K562 (cell line): ENCODE measurements around the gene OCA2. TPM values are rescaled to one million over a fixed set of nuclear protein-coding genes. Genes with fewer than 3 reads are reported as not detected.
A peak's percentile ranks its signal among the peaks of the same experiment; 100 is the strongest.

ENCODE experiments used
- BACH1 ChIP-seq: fragments of 200-800 bp; sonication (Bioruptor generic); IDR thresholded peaks from 2 replicates; pipeline ENCODE4 v1.6.1; 2016; ENCODE audit warnings: missing genetic modification characterization, missing compliant biosample characterization
- HEY1 ChIP-seq: fragments of 250-450 bp; sonication (Bioruptor Pico); IDR thresholded peaks from 2 replicates; pipeline ENCODE4 v1.5.0; 2020; ENCODE audit warnings: mild to moderate bottlenecking, moderate library complexity, borderline replicate concordance
- KAT2B ChIP-seq: IDR thresholded peaks from one replicate; pipeline ENCODE4 v1.6.1; 2012; ENCODE audit warnings: low read depth, mild to moderate bottlenecking, control low read depth, inconsistent platforms, low read length, moderate library complexity
- KDM2B ChIP-seq: fragments of 250-450 bp; sonication (Bioruptor Pico); IDR thresholded peaks from 2 replicates; pipeline ENCODE4 v1.8.0; 2021; ENCODE audit warnings: mild to moderate bottlenecking, moderate library complexity
- MCM2 ChIP-seq: fragments of 450-650 bp; IDR thresholded peaks from 2 replicates; pipeline ENCODE4 v1.6.1; 2017; ENCODE audit warnings: low read depth, mild to moderate bottlenecking
- NFE2L1 ChIP-seq: fragments of 450-650 bp; IDR thresholded peaks from 2 replicates; pipeline ENCODE4 v1.6.1; 2016; ENCODE audit warnings: missing genetic modification characterization, low read depth, mild to moderate bottlenecking, missing compliant biosample characterization, moderate library complexity, borderline replicate concordance
- POLR3G ChIP-seq: IDR thresholded peaks from 2 replicates; pipeline ENCODE4 v1.6.1; 2011; ENCODE audit not compliant: insufficient read length, insufficient replicate concordance; ENCODE audit errors: extremely low read depth
- RAD21 ChIP-seq, 2 experiments: fragments of 250-450 bp in 1 of 2; fragments of 450-650 bp in 1 of 2; sonication (Bioruptor Pico) in 1 of 2; formaldehyde crosslinking in 1 of 2; IDR thresholded peaks in 1 of 2; conservative IDR thresholded peaks in 1 of 2; 2 replicates each; pipeline versions ENCODE4 v1.4.0 to v1.8.0; 2020 to 2022; ENCODE audit warnings: mild to moderate bottlenecking in 2 of 2, moderate library complexity in 1 of 2
- TSC22D4 ChIP-seq: fragments of 450-650 bp; IDR thresholded peaks from 2 replicates; pipeline ENCODE4 v1.6.1; 2016; ENCODE audit warnings: missing genetic modification characterization, missing biosample characterization, control low read depth
- ZFP30 ChIP-seq: fragments of 250-450 bp; sonication (Bioruptor Pico); IDR thresholded peaks from 2 replicates; pipeline ENCODE4 v1.8.0; 2022; ENCODE audit warnings: moderate library complexity, mild to moderate bottlenecking, inconsistent platforms, borderline replicate concordance
- ZNF174 ChIP-seq: fragments of 250-450 bp; sonication (Bioruptor Pico); IDR thresholded peaks from 2 replicates; pipeline ENCODE4 v1.4.0; 2020; ENCODE audit warnings: mild to moderate bottlenecking
- ZNF175 ChIP-seq: fragments of 200-800 bp; sonication (Bioruptor generic); IDR thresholded peaks from 2 replicates; pipeline ENCODE4 v1.6.1; 2016; ENCODE audit warnings: low read depth, mild to moderate bottlenecking, missing genetic modification characterization, missing compliant biosample characterization
- polyA plus RNA-seq, 8 experiments: library from polyadenylated mRNA; depleted of rRNA in 4 of 8; stranded (reverse) in 5 of 8; unstranded in 3 of 8; fragments of >200 nt; fragmentation: Nextera tagmentation in 2 of 8; fragmentation: Illumina TruSeq in 1 of 8; extraction: Ambion mirVana in 2 of 8; extraction: Trizol in 1 of 8; gene quantifications; 2 replicates each; pipeline versions ENCODE4 v1.2.1 to v1.2.3, GENCODE V29; 2011 to 2014; ENCODE audit warnings: inconsistent platforms in 1 of 8, missing spikeins in 1 of 8
- total RNA-seq, 7 experiments: library from RNA; depleted of rRNA in 6 of 7; stranded (reverse); fragments of >200 nt in 6 of 7; fragmentation: Illumina TruSeq in 2 of 7; extraction: Trizol in 2 of 7; gene quantifications; 2 replicates each; pipeline versions ENCODE4 v1.2.1 to v1.2.3, GENCODE V29; 2011 to 2021; ENCODE audit warnings: low replicate concordance in 1 of 7
- TF ChIP-seq, protein P1 (sequence below), 3 experiments: IDR thresholded peaks in 2 of 3; conservative IDR thresholded peaks in 1 of 3; 2 replicates each; pipeline ENCODE4 v1.5.1; 2011 to 2012; ENCODE audit warnings: low read length in 3 of 3, mild to moderate bottlenecking in 3 of 3, control low read depth in 2 of 3, improper control_type of control experiment in 1 of 3, inconsistent platforms in 1 of 3, low read depth in 1 of 3, mixed read lengths in 1 of 3, moderate library complexity in 1 of 3; ENCODE audit not compliant: insufficient read depth in 2 of 3
- TF ChIP-seq, protein P2 (sequence below): fragments of 250-450 bp; sonication (Bioruptor Pico); IDR thresholded peaks from 2 replicates; pipeline ENCODE4 v1.4.0; 2020; ENCODE audit warnings: borderline replicate concordance

The OCA2 gene
- total and polyA plus RNA-seq, 9 of the 15 experiments (the other 6 are each of a cell fraction or from before 2014, with no cell fraction given): 0.07 to 0.59 (median 0.17) TPM; not detected in 1

DNA sequence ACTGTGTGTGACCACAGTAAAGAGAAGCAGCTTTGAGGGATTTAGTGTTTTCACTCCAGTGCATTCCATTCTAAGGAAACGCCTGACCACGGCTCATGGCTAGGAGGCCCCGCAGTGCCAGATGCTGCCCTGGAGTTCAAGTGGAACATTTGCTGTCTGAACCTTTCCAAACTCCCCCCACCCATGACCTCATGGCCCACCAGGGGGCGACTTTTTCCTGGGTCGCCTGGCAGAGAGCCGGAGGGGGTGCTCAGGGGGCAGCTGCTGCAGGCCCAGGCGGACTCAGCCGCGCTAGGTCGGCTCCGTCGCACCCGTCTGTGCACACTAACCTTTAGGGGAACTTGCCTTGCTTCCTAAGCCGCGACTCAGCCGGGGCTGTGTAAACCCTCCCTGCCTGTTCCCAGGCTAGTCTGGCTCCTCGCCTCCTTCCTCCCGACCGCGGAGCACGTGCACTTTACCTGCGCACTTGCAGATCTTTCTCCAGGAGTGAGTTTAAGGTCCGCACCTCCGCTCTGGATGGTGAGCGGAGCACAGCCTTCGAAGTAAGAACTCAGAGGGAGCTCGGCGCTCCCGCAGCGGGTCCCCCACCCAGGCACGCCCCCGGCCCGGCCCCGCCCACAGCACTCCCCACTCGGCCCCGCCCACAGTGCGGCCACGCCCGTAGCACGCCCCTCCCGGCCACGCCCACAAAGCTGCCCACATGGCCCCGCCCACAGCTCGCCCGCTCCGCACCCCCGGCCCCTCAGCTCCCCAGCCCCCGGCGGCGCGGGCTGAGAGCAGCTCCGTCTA, at the start of gene OCA2 (continued):
- TF ChIP-seq MCM2 (no peak), ZNF175 (no peak), ZNF174 (CRISPR knock-in tag) (no peak), ZFP30 (CRISPR knock-in tag) (no peak), NFE2L1 (tag) (no peak), TSC22D4 (tag) (no peak), KAT2B (no peak), BACH1 (no peak), POLR3G (no peak), RAD21 (CRISPR knock-in tag; conservative IDR thresholded peaks at IDR 0.05 in 1 of 2, IDR thresholded peaks at IDR 0.05 in 1 of 2) (peak in 1 of 2 experiments; percentile 48; a peak in 2 of 4 replicates), KDM2B (CRISPR knock-in tag) (no peak), HEY1 (CRISPR knock-in tag) (no peak)
- TF ChIP-seq, protein P1, sequence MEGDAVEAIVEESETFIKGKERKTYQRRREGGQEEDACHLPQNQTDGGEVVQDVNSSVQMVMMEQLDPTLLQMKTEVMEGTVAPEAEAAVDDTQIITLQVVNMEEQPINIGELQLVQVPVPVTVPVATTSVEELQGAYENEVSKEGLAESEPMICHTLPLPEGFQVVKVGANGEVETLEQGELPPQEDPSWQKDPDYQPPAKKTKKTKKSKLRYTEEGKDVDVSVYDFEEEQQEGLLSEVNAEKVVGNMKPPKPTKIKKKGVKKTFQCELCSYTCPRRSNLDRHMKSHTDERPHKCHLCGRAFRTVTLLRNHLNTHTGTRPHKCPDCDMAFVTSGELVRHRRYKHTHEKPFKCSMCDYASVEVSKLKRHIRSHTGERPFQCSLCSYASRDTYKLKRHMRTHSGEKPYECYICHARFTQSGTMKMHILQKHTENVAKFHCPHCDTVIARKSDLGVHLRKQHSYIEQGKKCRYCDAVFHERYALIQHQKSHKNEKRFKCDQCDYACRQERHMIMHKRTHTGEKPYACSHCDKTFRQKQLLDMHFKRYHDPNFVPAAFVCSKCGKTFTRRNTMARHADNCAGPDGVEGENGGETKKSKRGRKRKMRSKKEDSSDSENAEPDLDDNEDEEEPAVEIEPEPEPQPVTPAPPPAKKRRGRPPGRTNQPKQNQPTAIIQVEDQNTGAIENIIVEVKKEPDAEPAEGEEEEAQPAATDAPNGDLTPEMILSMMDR (IDR thresholded peaks at IDR 0.05 in 2 of 3, conservative IDR thresholded peaks at IDR 0.05 in 1 of 3; ENCODE audit: insufficient read depth in 2 of 3, low read depth in 1 of 3, low read length in 3 of 3): peak; percentile 57 to 71 (median 69)
- TF ChIP-seq, protein P2, sequence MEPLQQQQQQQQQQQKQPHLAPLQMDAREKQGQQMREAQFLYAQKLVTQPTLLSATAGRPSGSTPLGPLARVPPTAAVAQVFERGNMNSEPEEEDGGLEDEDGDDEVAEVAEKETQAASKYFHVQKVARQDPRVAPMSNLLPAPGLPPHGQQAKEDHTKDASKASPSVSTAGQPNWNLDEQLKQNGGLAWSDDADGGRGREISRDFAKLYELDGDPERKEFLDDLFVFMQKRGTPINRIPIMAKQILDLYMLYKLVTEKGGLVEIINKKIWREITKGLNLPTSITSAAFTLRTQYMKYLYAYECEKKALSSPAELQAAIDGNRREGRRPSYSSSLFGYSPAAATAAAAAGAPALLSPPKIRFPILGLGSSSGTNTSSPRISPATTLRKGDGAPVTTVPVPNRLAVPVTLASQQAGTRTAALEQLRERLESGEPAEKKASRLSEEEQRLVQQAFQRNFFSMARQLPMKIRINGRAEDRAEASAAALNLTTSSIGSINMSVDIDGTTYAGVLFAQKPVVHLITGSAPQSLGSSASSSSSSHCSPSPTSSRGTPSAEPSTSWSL (CRISPR knock-in tag): no peak
